GM04504 (cell line): ENCODE measurements around the gene RNLS.

ENCODE experiments used
- DNase-seq: peaks from one replicate; pipeline ENCODE4 v3.0.0-alpha.2; 2012; ENCODE audit warnings: low read depth

Gene RNLS

DNA sequence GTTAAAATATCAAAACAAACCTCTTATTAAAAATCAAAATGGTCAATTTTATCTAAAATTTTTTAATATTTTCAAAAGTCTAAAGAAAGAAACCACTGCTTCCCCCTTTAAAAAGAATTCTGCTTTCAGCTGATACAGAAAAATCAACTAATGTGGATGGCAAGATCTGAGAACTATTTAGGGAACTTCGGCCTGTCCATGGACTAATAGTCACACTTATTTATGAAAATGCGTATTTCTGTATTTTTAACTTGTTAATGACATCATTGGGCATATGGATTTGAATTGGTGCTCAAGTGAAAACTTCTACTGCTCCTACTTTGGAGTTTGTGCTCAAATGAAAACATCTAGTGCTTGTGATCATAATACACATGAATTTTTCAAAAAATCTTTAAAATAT is 31.9 kb downstream of the RNLS start:
- no peak for DNase-seq

GRCh38 chr10:88546497-88546896 is 36.6 kb downstream of the RNLS start:
- DNase-seq: no peak

GRCh38 chr10:88545359-88545758 is 37.8 kb downstream of the RNLS start:
- DNase-seq: no peak

GRCh38 chr10:88544140-88544870 is 38.8 kb downstream of the RNLS start:
- DNase-seq: no peak

GRCh38 chr10:88542522-88542921 is 40.6 kb downstream of the RNLS start:
- DNase-seq: no peak

DNA sequence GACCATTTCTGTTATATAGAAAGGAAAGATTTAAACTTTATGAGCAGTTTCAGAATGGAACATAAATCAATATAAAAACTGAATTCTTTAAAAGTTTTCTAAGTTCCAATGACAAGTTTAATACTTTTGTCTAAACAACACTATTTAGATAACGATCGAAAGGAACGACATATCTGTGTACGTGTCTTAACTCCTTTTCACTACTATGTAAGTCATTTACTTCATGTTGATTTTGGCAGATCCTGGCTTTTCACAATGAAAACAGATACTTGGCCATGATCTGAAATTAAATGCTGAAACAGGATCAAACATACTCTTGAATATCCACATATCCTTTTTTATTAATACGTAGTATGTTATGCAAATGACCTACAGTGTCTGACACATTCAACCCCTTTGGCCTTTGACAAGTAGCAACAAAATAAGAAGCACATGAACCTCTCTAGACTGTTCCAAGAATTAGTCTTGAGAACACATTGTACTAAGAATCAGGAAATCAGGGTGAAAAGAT is 41.9 kb downstream of the RNLS start:
- DNase-seq: no peak

DNA sequence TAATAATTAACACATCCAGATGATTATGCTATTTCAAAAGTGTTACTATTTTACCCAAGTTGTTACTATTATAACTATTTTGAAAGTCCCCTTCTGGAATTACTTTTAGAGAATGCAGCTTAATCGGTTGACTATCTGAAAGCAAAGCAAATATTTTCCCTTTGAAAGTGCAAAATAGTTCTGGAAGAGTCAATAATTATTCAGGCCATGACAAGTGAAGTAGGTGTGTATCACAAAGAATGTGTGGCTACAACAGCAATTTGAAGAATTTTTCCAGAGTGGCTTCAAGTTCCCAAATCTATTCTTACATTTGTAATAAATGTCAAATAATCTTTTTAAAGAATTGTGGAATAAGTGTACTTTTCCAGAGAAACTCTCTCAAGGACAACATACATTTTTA is 42.8 kb downstream of the RNLS start:
- no peak for DNase-seq

DNA sequence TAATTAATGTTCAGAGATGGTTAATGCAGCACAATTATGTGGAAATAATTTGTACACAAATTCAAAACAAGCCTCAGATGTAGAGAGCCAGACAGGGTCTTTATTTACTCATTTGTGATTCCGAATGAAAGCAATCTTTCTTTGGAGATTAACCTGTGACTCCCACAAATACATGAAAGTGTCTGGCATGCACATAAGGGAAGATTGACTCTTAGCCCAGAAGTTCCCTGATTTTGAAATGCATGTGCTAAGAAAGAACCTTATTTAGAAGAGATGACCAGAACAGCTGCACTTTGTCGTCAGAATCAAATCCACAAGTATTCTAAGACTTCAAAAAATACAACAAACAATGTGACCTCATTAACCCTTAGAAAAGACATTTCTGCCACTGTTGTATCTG is 45.1 kb downstream of the RNLS start:
- DNase-seq: peak; percentile 35

GRCh38 chr10:88537322-88537721 is 45.8 kb downstream of the RNLS start:
- DNase-seq: no peak

GRCh38 chr10:88536437-88536836 is 46.7 kb downstream of the RNLS start:
- DNase-seq: no peak

DNA sequence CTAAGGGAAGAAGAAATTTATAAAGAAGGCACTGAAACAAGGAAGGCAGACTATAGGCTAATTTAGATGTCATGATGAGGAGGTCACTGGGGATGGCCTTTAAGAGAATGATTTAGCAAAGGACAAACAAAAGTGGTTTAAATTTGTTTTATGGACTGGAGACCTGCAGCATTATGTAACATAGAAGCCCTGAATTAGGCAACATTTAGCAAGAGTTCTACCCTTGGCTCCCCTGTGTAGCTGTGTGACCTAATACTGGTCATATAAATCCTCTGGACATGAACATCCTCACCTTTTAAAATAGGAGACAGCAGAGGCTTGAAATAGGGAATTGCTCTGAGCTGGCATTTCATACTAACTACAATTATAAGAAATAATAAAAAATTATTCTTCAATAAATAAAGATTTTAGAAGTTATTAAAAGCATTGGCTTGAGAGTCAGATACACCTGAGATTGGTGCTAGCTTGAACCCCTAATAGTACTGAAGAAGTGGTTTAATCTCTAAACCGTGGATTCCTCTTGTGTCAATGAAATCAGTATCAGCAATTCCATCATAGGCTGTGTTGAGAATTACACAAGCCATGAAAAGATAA is 48.9 kb downstream of the RNLS start:
- DNase-seq: no peak

DNA sequence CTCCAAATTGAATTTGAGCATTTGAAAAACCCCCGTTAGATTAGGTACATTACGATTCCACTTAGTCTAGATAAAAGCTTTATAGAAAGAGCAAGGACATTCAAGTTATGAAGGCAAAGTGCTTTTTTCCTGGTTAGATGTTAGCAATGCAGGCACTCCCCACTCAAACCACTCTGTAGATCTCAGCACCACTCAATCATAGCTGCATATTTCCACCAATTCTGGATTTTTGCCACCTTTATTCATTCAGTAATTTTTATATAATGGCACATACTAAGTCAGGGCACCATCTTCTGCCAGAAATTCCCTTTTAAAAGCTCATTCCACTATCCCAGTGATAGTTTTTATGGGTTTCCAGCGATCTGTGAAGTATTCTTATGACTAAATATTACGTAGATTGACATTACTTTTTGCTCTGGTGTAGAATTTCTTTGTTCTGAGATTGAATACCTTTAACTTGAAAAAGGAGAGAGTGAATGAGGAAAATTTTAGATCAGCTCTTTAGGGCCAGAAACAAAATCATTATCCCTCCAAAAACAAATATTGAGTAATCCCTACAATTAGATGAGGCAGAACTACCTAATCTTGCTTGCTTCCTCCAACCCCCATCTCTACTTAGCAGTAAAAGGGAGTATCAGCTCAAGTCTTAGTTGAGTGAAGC is 51.6 kb downstream of the RNLS start:
- no peak for DNase-seq

- no peak for DNase-seq
These were observed 52.3 kb downstream of the RNLS start for GRCh38 chr10:88530629-88531391.

DNA sequence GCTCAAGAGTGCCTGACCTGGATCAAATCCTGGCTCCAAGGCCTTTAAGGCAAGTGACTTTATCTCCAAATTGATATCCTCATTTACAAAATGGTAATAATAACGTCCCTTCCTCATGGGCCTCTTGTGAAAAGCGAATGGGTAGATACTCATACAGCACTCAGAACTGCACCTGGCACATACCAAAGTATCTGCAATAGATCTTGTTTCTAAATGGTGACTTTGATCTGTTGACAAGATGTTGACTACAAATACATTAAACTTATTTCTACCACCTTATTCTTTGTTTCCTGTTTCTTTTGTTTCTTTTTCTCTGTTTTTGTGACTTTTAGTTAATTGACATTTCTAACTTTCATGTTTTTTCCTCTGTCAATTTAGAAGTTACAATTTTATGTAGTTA is 53.0 kb downstream of the RNLS start:
- DNase-seq: no peak

- DNase-seq: no peak
These were observed 54.1 kb downstream of the RNLS start for GRCh38 chr10:88528806-88529570.

DNA sequence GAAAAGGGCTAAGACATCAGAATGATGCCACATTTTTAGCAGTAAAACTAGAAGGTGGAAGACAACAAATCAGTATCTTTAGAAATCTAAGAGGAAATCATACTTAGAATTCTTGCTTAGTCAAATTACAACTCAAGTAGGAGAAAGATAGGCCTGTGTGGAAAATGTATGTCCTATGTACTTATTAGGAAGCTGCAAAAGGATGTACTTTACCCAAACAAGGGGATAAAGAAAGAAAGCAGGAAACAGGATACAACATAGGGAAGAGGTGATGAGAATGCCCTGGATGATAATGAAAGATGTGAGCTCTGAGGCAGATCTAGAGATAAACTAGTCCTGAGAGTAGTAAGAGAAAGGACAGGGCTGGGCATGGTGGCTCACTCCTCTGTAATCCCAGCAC is 54.9 kb downstream of the RNLS start:
- DNase-seq: no peak

GRCh38 chr10:88527245-88527644 is 55.9 kb downstream of the RNLS start:
- DNase-seq: no peak

DNA sequence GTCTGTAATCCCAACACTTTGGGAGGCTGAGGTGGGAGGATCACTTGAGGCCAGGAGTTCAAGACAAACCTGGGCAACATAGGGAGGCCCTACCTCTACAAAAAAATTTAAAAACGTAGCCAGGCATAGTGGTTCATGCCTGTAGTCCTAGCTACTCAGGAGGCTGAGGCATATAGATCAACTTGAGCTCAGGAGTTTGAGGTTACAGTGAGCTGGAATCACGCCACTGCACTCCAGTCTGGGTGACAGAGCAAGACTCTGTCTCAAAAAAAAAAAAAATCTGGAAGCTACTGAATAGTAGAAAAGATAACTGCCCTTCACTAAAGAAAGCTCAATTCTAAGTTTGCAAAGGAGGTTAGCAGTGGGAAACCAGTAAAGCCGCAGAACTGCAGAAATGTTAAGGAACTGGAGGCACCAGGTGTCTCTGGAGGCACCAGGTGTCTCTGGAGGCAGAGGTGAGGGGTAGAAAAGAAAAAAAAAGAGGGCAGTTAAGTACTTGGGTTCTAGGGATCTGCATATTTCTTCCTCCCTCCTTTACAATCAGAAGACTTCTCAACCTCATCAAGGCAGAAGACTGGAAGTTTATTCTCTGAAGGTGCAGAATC is 56.5 kb downstream of the RNLS start:
- no peak for DNase-seq

- peak; percentile 10 for DNase-seq
These were observed 57.6 kb downstream of the RNLS start for GRCh38 chr10:88525371-88526069.

DNA sequence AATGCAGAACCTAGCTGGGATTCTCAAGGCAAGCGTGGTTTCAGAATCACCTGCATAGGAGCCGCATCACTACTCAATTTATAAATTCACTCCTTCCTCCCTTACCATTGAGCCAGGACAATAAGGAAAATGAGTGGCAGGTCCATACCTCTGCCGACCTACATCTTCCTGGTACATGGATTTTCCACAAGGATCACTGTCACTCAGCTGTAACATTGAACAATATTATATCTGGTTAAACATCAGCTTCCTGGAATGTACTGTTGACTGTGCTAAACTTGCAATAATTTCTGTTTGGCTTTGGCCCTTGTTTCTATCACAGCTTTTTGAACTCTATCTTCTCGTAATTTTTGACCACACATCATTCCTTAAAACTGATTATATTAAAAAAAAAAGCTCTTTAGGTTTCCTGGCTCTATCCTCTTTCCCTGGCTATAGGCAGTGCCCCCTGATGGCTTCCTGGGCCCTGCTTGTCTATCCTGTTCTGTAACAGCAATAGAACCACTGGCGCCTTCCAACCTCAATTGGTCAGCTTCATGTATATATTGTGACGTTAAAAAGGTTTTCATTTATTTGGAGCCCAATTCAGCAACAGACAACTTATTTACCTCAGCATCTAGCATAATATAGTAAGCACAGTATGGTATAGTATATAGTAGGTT is 59.2 kb downstream of the RNLS start:
- DNase-seq: no peak
